KOPT-K1 (cell line): Measurements from ENCODE around the gene ABCA13.
A peak's percentile ranks its signal among the peaks of the same experiment; 100 is the strongest.

Experiments
- H3K27ac ChIP-seq: fragments of 200-600 bp; sonication (generic); 2 replicates; pipeline ENCODE4 v1.5.1; 2016; ENCODE audit warnings: antibody characterized with exemption, mild to moderate bottlenecking, low read depth, low read length; ENCODE audit not compliant: poor library complexity, severe bottlenecking
- H3K36me3 ChIP-seq: fragments of 200-600 bp; sonication (generic); 2 replicates; pipeline ENCODE4 v1.5.1; 2017; ENCODE audit warnings: antibody characterized with exemption, mild to moderate bottlenecking, low read length, moderate library complexity; ENCODE audit not compliant: insufficient read depth
- H3K9me3 ChIP-seq: fragments of 200-600 bp; sonication (generic); 2 replicates; pipeline ENCODE4 v1.5.1; 2017; ENCODE audit warnings: antibody characterized with exemption, low read length, mild to moderate bottlenecking; ENCODE audit not compliant: insufficient read depth, poor library complexity, severe bottlenecking

ABCA13 gene

DNA sequence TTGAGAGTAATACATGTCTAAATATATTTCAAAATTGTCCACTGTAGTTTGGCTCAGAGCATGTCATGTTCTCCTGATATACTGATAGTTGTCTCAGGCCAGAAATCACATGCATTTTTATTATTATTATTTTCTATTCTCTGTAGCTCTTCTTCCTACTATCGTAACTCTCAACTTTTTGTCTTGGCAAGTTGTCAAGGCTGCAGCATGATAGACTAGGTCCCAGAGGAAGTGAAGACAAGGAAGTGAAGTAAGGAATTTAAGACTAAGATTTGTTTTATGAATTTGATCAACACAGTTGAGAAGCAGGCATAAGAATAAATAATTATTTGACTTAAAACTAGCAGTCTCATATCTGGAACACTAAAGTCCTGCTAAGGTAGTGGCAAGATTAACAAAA lies 369.5 kb downstream of the ABCA13 start:
- Histone ChIP-seq H3K27ac (no peak overlapping the region), H3K36me3 (no peaks in the 10 kb centered on the region), H3K9me3 (peaks cover 9% of the 10 kb centered on the region)

DNA sequence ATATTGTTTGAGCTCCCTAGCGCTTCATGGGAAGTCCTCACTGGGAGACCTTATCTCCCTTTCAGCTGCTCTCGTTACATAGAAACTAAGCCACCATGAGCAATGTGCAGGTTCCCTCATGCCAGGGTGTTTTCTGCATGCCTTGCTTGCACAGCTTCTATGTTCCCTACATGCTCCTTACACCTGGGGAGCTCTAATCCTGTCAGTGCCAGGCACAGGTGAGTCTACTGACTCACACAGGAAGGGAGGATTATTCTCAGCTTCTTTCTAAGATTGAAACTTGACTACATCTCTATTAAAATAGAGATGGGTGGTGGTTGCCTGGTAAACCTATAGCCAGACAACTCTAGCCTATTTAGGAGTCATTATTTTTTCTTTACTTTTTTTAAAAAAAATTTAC lies 377.4 kb downstream of the ABCA13 start:
- Histone ChIP-seq H3K27ac (no peak overlapping the region), H3K36me3 (no peaks in the 10 kb centered on the region), H3K9me3 (no peaks in the 10 kb centered on the region)

DNA sequence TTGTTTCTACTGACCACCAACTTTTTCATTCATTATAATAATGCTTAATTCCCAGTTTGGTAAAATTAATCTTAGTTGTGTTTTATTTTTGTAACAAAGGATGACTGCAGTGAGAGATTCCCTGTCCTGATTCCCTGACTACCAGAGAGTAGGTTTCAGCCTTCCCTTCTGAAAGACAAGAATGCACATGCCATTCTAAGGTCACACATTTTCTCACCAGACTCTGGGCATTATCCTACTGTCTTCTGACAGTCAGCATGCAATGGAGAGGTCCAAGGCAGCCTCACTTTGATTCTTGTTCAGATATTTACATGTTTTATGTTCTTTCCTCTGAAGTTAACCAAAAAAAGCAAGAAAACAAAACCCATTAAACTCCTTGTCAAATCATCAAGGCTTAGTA lies 380.4 kb downstream of the ABCA13 start:
- H3K9me3 ChIP-seq: no peaks in the 10 kb centered on the region
- no peak overlapping the region for H3K27ac ChIP-seq
- H3K36me3 ChIP-seq: no peaks in the 10 kb centered on the region

DNA sequence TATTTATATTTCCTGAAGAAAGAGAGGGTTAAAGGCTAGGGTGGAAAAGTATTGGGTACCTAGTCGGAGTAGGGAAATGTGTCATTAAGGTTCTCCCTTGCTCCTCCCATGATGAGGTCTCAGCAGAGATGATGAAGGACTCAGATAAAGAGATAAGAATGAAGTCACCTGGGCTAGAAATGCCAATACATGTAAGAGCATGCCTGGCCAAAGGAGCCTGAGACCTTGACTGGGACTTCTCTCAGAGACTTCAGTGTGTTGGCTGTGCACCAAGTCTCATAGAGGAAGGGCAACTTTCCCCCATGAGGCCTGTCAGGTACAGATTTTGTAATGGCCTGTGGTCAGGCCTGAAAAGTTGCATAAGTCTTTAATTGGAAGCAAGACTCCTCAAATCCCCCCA lies 392.1 kb downstream of the ABCA13 start:
- no peak overlapping the region for H3K27ac ChIP-seq
- no peaks in the 10 kb centered on the region for H3K36me3 ChIP-seq
- H3K9me3 ChIP-seq: no peaks in the 10 kb centered on the region

DNA sequence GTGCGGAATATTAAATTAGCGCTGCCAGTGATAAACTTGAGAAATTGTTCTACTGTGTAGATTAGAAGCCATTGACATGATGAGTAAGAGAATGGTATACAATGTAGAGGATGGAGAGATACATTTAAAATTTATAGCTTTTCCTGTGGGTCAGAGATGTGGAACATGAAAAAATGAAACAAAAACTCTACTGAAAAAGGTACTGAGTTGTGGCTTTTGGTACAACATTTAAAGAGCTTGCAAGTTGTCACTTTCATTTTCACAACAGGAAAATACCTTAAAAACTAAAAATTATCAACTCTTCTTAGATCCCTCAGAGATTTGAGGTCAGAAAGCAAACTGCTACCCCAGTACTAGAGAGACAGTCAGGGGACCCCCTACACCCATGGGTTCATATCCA lies 404.3 kb downstream of the ABCA13 start:
- H3K36me3 ChIP-seq: no peaks in the 10 kb centered on the region
- no peak overlapping the region for H3K27ac ChIP-seq

DNA sequence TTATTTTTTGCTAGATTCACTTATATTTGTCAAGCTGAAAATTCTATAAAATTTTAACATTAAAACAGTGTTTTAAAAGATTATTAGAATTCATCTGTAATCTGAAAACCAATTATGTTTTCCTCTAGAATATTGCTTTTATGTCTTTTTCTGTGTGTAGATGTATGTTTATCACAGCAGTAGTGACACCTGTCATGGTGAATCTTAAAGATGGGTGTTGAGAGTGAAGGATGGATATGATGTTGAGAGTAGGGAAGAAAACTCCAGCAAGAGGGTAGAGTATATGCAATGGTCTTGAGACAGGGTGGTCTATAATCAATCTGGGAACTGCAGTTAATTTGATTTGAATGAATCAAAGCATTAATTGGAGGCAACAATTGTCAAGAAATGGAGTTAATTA lies 416.2 kb downstream of the ABCA13 start:
- H3K36me3 ChIP-seq: no peaks in the 10 kb centered on the region
- no peak overlapping the region for H3K27ac ChIP-seq
- H3K9me3 ChIP-seq: no peaks in the 10 kb centered on the region

More for the DNA sequence above, 404.3 kb downstream of the ABCA13 start:
- peaks cover 7% of the 10 kb centered on the region for H3K9me3 ChIP-seq

DNA sequence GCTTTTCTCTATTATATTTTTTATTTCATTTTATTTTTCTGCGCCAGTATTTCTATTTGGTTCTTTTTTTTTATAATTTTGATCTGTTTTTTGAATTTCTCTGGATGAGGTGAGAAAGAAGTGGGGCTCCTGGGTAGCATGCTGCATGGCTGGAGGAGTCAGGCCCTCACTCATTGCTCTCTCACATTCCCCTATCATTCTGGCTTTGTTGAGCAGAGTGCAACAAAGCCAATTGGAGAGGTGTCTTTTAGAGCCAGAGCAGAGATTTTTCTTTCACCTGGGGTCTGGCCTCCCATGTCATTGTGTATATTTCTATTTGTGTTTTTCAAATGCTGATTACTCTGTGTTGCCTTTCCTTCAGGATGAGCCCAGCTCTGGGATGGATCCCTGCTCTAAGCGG lies 423.1 kb downstream of the ABCA13 start:
- Histone ChIP-seq H3K9me3 (no peaks in the 10 kb centered on the region), H3K36me3 (no peaks in the 10 kb centered on the region), H3K27ac (no peak overlapping the region)

DNA sequence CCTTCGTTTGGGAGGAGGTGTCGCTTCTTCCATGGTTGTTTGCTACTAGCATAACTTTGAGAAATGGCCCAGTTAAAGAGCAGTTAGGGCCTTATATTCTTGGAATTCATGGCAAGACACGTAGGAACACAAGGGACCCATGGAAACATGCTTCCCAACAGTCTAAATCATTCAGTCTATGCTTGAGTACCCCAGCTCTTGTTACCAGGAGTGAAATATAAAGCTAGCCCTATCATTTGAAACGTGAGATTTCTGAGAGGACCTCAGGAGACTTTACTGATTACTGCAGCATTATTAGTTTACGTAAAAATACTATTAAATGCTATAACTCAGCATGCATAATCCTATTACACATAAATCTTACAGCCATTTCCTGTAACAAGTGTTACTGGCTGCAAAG lies 424.5 kb downstream of the ABCA13 start:
- H3K36me3 ChIP-seq: no peaks in the 10 kb centered on the region
- H3K27ac ChIP-seq: no peak overlapping the region
- no peaks in the 10 kb centered on the region for H3K9me3 ChIP-seq

DNA sequence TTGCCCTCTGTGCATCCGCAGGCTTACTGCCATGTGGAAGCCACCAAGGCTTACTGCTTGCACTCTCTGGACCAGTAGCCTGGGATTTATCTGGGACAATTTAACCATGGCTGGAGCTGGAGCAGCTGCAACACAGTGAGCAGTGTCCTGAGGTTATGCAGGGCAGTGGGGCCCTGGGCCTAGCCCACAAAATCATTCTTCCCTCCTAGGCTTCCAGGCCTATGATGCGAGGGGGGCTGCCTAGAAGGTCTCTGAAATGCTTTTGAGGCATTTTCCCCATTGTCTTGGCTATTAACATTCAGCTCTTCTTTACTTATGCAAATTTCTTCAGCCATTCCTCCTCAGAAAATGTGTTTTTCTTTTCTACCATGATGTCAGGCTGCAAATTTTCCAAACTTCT lies 439.4 kb downstream of the ABCA13 start:
- no peaks in the 10 kb centered on the region for H3K9me3 ChIP-seq
- H3K27ac ChIP-seq: no peak overlapping the region
- H3K36me3 ChIP-seq: no peaks in the 10 kb centered on the region

DNA sequence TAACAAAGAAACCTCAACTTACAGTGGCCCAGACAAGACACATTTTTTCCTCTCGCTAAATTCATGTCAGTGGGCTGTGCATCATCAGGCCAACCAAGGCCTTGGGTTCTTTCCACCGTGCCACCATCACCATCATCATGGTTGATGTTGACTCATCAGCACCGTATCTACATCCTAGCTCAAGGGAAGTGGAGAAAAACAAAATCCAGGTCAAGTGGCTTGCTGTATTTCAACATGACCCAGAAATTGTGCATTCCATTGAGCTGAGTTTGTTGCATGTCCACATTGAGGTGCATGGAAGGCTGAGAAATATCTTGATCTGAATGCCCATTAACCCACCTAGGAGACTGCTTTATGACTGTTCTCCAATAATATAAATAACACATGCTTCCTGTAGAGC lies 440.7 kb downstream of the ABCA13 start:
- Histone ChIP-seq H3K27ac (no peak overlapping the region), H3K36me3 (no peaks in the 10 kb centered on the region), H3K9me3 (no peaks in the 10 kb centered on the region)

DNA sequence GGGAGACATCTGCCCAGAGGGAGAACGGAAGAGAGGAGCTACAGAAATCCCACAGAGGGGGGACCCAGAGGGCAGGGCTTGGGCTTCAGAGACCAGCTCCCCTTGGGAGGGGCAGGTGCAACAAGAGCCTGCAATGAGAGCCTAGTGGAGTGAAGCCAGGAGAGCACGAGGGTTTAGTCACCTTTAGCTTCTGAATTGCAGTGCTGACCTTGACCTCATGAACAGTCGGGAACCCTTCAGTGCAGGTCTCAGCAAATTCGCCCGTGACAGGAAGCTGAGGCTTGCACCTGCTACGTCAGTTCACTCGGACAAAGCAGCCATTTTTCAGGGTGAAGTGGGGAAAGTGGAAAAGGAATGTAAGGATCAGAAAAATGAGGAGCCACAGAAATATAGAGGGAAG lies 446.2 kb downstream of the ABCA13 start:
- H3K36me3 ChIP-seq: no peaks in the 10 kb centered on the region
- H3K9me3 ChIP-seq: no peaks in the 10 kb centered on the region
- no peak overlapping the region for H3K27ac ChIP-seq

DNA sequence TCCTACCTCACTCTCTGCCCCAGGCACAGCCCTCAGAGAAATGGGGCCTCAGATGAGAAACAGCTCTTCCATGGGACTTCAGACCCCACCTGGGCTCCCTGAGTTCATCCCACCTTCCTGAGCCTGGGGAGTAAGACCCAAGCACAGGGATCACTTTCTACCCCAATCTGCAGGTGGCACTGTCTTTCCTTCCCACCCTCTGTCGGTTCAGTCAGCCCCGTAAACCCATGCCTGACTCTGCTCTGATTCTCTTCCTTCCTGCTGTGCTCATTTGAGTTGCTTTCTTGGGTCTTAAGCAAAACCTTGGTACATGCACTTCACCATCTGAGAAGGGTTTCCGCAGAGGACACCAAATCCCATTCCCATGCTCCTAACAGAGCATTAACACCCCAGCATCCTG lies 446.7 kb downstream of the ABCA13 start:
- Histone ChIP-seq H3K36me3 (no peaks in the 10 kb centered on the region), H3K27ac (no peak overlapping the region), H3K9me3 (no peaks in the 10 kb centered on the region)

DNA sequence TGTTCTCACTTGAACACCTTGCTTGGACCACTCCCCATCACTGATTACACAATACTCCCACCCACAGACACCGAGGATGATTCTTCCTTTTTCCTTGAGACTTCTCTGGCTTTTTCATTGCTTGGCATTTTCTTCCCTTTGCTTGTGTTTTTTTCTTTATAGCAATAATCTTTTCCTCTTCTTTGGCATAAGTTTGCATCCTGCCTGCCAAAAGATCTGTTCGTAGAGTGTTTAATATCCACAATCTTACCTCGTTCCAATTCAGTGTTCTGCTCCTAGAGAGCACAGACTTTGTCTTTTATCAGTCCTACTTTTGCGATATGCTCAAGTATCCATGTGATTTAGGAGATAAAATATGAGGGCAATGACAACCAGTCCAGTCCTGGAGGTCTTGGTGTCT lies 449.8 kb downstream of the ABCA13 start:
- Histone ChIP-seq H3K36me3 (no peaks in the 10 kb centered on the region), H3K9me3 (no peaks in the 10 kb centered on the region), H3K27ac (no peak overlapping the region)

DNA sequence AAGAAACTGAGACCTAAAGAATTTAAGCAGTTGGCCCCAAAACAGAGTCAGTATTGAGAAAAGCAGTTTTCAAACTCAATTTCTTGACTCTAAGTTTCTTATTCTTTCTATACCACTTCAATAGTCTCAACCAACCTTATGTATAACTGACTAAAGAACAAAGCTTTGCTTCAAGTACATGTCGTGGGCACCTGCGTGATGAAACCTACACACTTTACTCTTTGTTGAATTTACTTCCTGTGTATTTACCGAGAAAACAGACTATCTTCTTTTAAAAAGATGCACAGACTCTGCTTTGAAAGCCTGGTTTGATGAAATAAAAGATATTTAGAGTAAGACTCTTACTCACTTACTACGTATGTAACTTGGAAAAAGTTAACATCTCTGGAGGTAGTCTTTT lies 455.9 kb downstream of the ABCA13 start:
- H3K36me3 ChIP-seq: no peaks in the 10 kb centered on the region

DNA sequence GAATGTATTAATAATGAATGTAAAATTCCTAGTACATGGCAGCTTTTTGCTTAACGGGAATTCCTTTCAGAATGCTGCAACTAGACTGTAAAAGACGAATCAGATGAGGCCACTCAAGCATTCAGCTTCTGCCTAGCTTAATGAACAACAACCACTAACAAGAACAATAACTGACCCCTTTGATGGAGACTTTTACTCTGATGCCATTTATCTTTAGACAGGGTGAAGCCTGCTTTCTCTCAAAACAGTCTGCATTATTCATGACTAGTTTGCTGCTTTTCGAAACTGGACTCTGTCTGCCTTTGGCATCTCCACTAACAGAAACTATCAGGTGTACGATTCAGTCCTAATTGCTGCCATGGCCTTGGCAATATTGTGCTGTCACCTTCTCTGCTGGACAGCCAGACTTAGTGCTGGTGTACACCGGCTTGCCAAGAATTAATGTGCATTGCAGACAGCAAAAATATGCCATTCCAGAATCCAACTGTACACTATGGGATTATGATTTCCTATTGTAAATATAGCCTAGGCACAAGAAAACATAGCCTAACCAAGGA lies 457.6 kb downstream of the ABCA13 start:
- H3K9me3 ChIP-seq: peaks cover 4% of the 10 kb centered on the region

More for the DNA sequence above, 455.9 kb downstream of the ABCA13 start:
- Histone ChIP-seq H3K27ac (peak overlapping the region; percentile 68), H3K9me3 (no peaks in the 10 kb centered on the region)

DNA sequence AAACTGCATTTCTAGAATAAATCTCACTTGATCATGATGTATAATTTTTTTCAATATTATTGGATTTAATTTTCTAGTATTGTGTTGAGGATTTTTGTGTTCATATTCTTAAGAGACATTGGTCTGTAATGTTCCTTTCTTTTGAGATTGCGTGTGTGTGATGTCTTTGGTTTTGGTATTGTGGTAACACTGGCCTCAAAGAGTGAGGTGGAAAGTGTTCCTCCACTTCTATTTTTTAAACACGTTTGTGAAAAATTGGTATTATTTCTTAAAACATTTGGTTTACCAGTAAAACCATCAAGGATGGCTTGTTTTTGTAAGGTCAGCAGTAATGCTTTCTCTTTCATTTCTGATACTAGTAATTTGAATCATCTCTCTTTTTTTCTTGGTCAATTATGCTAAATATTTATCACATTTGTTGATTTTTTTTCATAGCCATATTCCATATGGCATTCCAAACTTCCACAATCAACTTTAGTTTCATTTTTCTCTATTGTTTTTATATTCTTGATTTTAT lies 462.9 kb downstream of the ABCA13 start:
- H3K9me3 ChIP-seq: peaks cover 4% of the 10 kb centered on the region
- no peak overlapping the region for H3K27ac ChIP-seq
- H3K36me3 ChIP-seq: no peaks in the 10 kb centered on the region

More for the DNA sequence above, 457.6 kb downstream of the ABCA13 start:
- no peak overlapping the region for H3K27ac ChIP-seq
- no peaks in the 10 kb centered on the region for H3K36me3 ChIP-seq
